NCI-H1048 (cell line): Measurements from ENCODE around the gene AFF3.

Experiments
- DNase-seq: peaks from one replicate; lab custom pipeline; 2025; lab: John Stamatoyannopoulos, UW

The AFF3 gene

GRCh38 chr2:99857867-99858444 lies 284.4 kb downstream of the AFF3 start:
- DNase-seq, result no peak

DNA sequence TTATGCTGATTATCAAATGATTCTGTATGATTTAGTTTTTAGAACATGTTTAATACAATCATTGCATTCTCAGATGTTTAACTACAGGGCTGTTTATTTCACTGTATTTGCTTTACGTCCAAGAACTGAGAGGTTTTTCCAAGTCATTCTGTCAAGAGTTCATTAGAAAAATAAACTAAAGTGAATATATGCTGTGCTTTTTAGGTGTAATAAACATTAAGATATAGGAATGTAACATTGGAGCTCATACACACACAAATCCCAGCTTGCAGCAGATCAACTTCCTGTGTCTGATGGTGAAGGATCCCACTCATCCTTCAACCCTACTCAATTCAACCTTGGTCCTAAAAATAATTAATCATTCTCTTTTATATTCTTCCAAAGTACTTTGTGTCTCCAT lies 285.0 kb downstream of the AFF3 start:
- DNase-seq, result no peak

- no peak for DNase-seq
Observed at GRCh38 chr2:99856119-99856518, 286.3 kb downstream of the AFF3 start.

DNA sequence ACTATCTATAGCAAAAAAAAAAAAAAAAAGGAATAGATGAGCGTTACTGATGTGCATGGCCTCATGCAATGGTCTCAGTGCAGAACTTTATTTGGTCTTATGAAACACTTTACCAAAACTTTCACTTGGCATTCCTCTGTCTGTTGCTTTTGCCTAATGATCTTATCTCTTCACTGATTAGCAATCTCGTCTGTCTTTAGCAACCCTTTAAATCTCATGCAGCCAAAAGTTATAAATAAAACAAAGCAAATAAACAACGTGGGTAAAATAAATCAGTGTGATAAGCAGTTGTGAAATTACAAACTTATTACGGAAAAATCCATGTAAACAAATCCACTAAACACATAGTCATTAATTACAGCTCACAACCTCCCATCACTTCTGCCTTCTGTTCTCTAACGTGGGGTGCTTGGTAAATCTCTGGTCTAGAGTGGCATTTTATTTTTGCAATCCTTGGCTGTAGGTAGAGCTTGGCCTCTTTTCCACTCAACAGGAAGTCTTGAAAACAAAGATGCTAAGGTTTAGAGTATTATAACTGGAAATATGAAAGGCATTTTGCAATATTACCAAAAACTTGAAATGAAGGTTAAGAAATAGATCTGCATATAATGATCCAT lies 288.0 kb downstream of the AFF3 start:
- DNase-seq, result no peak

DNA sequence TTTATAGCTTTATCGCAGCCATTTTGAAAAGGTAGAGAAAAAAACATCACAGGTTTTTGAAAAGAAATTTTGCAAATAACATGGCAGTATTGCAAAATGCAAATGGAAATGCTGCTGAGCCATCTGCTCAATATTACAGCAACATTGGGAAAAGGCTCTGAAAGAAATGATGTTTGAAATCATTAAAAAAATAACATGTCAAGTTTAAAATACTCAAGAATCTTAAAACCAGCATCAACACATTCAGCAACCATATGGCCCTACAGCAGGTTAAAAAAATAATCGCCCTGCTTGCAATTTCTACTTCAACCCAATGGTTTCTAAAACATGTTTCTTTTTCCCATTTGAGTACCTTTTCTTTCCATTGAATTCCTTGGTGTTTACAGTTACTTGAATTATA lies 289.4 kb downstream of the AFF3 start:
- DNase-seq, result no peak

- DNase-seq, result no peak
Observed at GRCh38 chr2:99852376-99852934, 289.9 kb downstream of the AFF3 start.

- no peak for DNase-seq
Observed at GRCh38 chr2:99851811-99852210, 290.6 kb downstream of the AFF3 start.

GRCh38 chr2:99851089-99851488 lies 291.3 kb downstream of the AFF3 start:
- no peak for DNase-seq

GRCh38 chr2:99850084-99850710 lies 292.2 kb downstream of the AFF3 start:
- no peak for DNase-seq

DNA sequence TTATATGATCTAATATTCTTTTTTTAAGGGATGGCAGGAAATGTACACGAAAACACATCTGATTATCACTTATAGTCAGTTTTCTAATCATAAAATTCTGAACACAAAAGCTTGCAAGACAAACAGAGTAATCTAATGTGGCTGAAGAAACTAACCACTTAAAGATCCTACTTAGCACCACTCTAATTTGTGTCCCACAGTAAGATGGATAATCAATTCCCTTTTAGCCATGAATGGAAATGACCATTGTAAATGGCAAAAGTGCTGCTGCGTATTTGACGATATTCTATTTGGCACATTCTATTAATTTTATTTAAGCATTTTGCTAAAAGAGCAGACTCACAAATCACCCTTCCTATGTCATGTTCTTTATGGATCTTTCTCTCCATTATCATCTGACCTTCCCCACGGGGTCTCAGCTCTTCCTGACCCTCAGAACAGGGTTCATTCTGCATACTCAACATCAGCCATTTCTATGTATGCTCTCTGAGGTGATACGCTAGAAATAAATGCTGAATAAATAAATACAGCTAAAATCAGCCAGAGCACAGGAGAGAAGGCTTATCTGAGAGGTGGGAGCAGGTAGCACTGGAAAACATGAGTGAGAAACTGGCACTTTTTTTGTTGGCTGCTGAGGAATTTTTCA lies 295.8 kb downstream of the AFF3 start:
- no peak for DNase-seq

DNA sequence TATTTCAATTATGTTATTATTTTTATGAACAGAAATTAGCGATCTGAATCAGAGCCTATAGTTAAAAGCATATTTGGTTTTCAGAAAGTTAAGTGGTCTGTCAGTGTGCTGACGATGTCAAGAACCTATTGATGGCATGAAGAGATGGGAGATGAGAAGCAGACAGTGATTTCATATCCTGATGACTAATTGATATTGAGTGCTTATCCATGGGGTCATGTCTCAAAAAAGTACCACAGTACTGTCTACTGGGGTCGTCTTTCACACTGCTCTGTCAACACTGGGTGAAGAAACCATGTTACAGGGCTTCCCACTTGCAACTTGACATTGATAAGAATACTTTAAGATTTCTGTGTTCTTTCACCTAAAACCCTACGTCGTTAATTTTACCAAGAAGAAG lies 297.1 kb downstream of the AFF3 start:
- no peak for DNase-seq

DNA sequence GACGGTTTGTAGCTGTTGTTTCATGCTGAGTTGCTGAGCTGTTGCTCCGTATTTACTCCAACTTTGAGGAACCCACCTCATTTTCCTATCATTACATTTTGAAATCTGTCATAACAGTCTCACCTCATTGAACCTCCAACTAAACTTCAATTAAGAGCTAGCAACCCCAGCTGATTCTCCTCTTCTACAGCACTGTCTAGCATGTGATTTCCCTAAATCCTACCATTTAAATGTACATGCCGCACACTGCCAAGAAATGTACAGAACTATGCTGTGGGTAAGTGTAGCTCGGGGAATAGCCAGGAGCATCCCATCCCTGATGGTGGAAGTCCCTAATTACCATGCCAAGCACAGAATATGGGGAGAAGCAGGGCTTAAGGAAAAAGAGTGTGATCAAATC lies 299.9 kb downstream of the AFF3 start:
- DNase-seq, result no peak

- DNase-seq, result no peak
Observed at GRCh38 chr2:99841749-99842148, 300.6 kb downstream of the AFF3 start.

- DNase-seq, result no peak
Observed at GRCh38 chr2:99840831-99841230, 301.6 kb downstream of the AFF3 start.

GRCh38 chr2:99836690-99837605 lies 305.4 kb downstream of the AFF3 start:
- DNase-seq, result no peak

DNA sequence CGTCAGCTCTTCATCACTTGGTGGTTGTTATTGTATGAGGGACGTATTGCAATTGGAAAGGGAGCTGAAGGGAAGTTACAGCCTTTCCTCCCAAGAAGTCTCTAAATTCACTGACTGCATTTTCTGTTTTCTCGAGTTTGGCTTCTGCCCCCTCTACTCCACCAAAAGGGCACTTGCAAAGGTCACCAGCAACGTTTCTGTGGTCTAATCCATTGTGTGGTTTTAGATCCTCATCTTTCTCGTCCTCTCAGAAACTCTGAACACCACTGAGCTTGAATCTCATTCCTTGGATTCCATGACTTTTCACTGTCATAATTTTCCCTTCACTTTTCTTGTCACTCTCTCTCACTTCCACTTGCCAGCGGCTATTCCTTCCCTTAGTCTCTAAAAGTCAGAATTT lies 308.0 kb downstream of the AFF3 start:
- DNase-seq, result no peak

- DNase-seq, result no peak
Observed at GRCh38 chr2:99833586-99834201, 308.7 kb downstream of the AFF3 start.

DNA sequence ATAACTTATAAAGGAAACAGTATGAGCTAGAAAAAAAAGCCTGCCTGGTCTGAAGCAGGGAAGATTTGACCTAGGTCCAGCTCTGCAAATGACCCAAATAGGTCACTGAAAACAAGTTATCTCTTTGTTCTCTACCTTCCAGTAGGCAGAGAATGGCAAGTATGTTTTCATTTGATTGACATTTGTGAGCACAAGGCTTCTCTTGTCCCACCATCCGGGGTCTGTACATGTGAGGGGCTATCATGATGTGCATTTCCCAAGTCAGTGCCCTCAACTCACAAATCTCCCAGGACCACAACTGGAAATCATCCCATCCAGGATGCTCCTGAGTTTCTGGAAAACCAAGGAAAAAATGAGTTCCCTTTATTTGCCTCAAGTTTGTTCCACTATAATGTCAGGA lies 309.5 kb downstream of the AFF3 start:
- DNase-seq, result no peak

DNA sequence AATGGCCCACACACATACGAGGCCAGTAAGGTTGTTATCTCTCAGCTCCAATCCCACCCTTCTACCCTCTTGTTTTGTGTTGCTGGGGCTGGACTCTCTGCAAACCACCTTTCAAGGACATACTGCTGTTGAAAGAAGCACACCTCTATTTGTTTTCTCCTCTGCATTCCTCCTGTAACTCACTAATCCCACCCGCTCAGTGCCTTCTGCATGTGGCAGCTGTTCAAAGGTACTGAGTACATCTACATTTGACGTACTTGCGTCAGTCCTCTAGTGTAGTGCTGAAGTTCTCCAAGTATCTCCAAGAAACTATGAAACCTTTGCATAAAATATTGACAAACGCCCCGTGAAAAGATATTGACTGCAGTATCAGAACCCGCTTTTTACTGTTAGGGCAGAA lies 310.6 kb downstream of the AFF3 start:
- no peak for DNase-seq

DNA sequence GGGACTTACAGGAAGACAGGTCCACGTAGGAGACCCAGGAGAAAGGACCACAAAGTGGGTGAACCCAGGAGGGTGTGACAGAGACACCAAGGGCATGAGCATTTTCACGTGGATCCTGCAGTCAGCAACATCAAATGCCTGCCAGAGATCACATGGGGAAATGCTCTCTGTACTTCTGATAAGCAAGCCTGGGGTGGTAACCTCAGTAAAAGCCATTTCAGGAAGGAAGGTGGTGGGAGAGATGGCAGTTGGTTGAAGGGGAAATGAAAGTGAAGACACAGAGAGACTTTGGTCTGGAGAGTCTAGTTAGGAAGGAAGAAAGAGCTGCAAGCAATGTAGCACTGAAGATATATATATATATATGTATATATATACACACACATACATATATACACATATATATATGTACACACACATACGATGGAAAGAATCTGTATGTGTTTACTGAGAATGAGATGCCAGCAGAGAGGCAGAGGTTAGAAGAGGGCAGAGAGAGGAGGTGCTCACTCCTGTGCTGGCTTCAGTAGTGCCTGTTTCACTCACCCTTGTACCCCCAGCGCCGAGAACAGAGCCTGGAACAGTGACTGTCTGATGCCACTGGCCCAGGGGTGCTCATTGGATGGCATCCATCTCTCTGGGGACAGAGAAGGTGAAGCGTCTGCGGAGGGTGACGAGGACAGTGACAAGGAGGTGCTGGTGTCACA lies 314.9 kb downstream of the AFF3 start:
- DNase-seq, result no peak

DNA sequence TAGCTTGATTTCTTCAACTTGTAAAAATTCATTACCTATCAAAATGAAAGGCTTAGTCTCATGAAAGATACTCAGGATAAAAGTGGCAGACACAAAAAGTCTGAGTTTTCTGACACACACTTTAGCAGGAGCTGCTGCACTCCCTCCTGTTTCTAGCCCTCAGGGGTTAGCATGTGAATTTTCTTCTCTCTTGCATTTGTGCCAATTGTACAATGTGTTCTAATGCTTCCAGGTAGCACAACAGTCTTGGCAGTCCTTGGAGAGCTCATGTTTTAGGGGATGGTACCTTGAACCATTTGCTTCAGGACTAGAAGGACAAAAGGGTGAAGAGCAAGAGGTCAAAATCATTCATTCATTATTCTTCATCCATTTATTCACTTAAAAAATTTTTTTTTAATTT lies 316.8 kb downstream of the AFF3 start:
- DNase-seq, result no peak
